Panc1 (cell line): ENCODE data around the gene C1QTNF1.

Source experiments
- POLR2AphosphoS5 ChIP-seq: IDR thresholded peaks from 2 replicates; pipeline ENCODE4 v1.6.1; 2012; ENCODE audit warnings: mild to moderate bottlenecking, low read depth, low read length, moderate library complexity
- SIN3A ChIP-seq: IDR thresholded peaks from 2 replicates; pipeline ENCODE4 v1.6.1; 2012; ENCODE audit warnings: low read depth, mild to moderate bottlenecking, low read length, moderate library complexity, borderline replicate concordance; ENCODE audit not compliant: insufficient read depth
- TCF7L2 ChIP-seq: IDR thresholded peaks from 2 replicates; pipeline ENCODE4 v1.6.1; 2011; ENCODE audit warnings: mild to moderate bottlenecking, low read depth, low read length, inconsistent platforms
- TF ChIP-seq, protein P1 (sequence below): fragments of 450-650 bp; IDR thresholded peaks from 2 replicates; pipeline ENCODE4 v1.5.1; 2017; ENCODE audit warnings: mild to moderate bottlenecking
- TF ChIP-seq, protein P2 (sequence below), 2 experiments: IDR thresholded peaks; 2 replicates each; pipeline ENCODE4 v1.6.1; 2011 to 2012; ENCODE audit warnings: low read depth in 2 of 2, control low read depth in 1 of 2, low read length in 1 of 2, mild to moderate bottlenecking in 1 of 2, moderate library complexity in 1 of 2; ENCODE audit not compliant: insufficient read depth in 1 of 2

DNA sequence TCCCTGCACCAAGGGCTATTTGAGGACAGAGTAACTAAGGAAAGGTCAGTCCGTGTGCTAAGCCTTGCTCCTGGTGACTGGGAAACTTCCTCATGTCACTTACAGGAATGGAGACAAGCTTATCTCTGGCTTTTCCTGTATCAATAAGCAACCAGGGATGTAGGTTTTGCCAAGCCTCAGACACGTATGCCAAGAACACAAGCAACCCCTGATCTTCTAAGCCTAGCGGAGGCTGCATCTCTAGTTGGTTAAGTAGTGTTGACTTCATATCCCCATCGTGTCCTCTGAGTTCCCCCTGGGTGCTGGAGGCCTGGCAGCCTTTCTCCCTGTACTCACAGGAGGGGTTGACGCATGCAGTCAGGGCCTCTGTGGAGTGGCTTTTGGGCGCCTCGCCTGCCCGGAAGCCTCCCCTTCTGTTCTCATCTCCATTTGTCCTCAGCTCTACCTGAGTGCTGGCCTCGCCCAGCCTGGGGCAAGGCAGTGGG, 1.4 kb upstream of the C1QTNF1 start:
- TF ChIP-seq, protein P1, sequence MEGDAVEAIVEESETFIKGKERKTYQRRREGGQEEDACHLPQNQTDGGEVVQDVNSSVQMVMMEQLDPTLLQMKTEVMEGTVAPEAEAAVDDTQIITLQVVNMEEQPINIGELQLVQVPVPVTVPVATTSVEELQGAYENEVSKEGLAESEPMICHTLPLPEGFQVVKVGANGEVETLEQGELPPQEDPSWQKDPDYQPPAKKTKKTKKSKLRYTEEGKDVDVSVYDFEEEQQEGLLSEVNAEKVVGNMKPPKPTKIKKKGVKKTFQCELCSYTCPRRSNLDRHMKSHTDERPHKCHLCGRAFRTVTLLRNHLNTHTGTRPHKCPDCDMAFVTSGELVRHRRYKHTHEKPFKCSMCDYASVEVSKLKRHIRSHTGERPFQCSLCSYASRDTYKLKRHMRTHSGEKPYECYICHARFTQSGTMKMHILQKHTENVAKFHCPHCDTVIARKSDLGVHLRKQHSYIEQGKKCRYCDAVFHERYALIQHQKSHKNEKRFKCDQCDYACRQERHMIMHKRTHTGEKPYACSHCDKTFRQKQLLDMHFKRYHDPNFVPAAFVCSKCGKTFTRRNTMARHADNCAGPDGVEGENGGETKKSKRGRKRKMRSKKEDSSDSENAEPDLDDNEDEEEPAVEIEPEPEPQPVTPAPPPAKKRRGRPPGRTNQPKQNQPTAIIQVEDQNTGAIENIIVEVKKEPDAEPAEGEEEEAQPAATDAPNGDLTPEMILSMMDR: no peak
- no peak for TF ChIP-seq SIN3A
- TF ChIP-seq, protein P2, sequence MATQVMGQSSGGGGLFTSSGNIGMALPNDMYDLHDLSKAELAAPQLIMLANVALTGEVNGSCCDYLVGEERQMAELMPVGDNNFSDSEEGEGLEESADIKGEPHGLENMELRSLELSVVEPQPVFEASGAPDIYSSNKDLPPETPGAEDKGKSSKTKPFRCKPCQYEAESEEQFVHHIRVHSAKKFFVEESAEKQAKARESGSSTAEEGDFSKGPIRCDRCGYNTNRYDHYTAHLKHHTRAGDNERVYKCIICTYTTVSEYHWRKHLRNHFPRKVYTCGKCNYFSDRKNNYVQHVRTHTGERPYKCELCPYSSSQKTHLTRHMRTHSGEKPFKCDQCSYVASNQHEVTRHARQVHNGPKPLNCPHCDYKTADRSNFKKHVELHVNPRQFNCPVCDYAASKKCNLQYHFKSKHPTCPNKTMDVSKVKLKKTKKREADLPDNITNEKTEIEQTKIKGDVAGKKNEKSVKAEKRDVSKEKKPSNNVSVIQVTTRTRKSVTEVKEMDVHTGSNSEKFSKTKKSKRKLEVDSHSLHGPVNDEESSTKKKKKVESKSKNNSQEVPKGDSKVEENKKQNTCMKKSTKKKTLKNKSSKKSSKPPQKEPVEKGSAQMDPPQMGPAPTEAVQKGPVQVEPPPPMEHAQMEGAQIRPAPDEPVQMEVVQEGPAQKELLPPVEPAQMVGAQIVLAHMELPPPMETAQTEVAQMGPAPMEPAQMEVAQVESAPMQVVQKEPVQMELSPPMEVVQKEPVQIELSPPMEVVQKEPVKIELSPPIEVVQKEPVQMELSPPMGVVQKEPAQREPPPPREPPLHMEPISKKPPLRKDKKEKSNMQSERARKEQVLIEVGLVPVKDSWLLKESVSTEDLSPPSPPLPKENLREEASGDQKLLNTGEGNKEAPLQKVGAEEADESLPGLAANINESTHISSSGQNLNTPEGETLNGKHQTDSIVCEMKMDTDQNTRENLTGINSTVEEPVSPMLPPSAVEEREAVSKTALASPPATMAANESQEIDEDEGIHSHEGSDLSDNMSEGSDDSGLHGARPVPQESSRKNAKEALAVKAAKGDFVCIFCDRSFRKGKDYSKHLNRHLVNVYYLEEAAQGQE (IDR thresholded peaks at IDR 0.05; ENCODE audit: insufficient read depth in 1 of 2, low read depth in 2 of 2, low read length in 1 of 2): no peak
- no peak for TF ChIP-seq POLR2AphosphoS5
- TF ChIP-seq TCF7L2: no peak
